ENCODE measurements around the gene FADS6.
A peak's percentile ranks its signal among the peaks of the same experiment; 100 is the strongest.

The FADS6 gene

GRCh38 chr17:74892013-74892841 is 1.2 kb downstream of the FADS6 start:
- DNase-seq (ENCODE audit: low read depth in 3 of 3): no peak

- DNase-seq (ENCODE audit: low read depth in 3 of 3): no peak
These were observed 2.9 kb downstream of the FADS6 start for GRCh38 chr17:74890554-74890953.

- no peak for DNase-seq (ENCODE audit: low read depth in 3 of 3)
These were observed 5.0 kb downstream of the FADS6 start for GRCh38 chr17:74888469-74888868.

GRCh38 chr17:74883241-74883745 is 10.1 kb downstream of the FADS6 start:
- no peak for DNase-seq (ENCODE audit: low read depth in 3 of 3)

GRCh38 chr17:74882517-74883240 is 10.8 kb downstream of the FADS6 start:
- DNase-seq (ENCODE audit: low read depth in 3 of 3): no peak

GRCh38 chr17:74881073-74881472 is 12.4 kb downstream of the FADS6 start:
- no peak for DNase-seq (ENCODE audit: low read depth in 3 of 3)

- DNase-seq (ENCODE audit: low read depth in 3 of 3): no peak
These were observed 14.1 kb downstream of the FADS6 start for GRCh38 chr17:74879308-74879707.

GRCh38 chr17:74878658-74879057 is 14.8 kb downstream of the FADS6 start:
- DNase-seq (ENCODE audit: low read depth in 3 of 3): no peak

- DNase-seq (ENCODE audit: low read depth in 3 of 3): no peak
These were observed 15.6 kb downstream of the FADS6 start for GRCh38 chr17:74877592-74878548.

- DNase-seq (ENCODE audit: low read depth in 3 of 3): no peak
These were observed 17.3 kb downstream of the FADS6 start for GRCh38 chr17:74875977-74876593.

- no peak for DNase-seq (ENCODE audit: low read depth in 3 of 3)
These were observed 18.1 kb downstream of the FADS6 start for GRCh38 chr17:74875155-74875976.

- no peak for DNase-seq (ENCODE audit: low read depth in 3 of 3)
These were observed 18.8 kb downstream of the FADS6 start for GRCh38 chr17:74874615-74875037.

GRCh38 chr17:74873874-74874614 is 19.4 kb downstream of the FADS6 start:
- no peak for DNase-seq (ENCODE audit: low read depth in 3 of 3)

- peak; percentile 98 to 100 (median 99) for DNase-seq (ENCODE audit: low read depth in 3 of 3)
These were observed 20.2 kb downstream of the FADS6 start for GRCh38 chr17:74873037-74873873.

- no peak for DNase-seq (ENCODE audit: low read depth in 3 of 3)
These were observed 21.0 kb downstream of the FADS6 start, which contains the start of gene FDXR for GRCh38 chr17:74872313-74873036. Gene FDXR, minus strand, starts transcription at chr17:74872994. Its CDS starts 50 bp downstream, at chr17:74872944.

GRCh38 chr17:74871356-74872076 is 21.9 kb downstream of the FADS6 start:
- DNase-seq (ENCODE audit: low read depth in 3 of 3): no peak

- DNase-seq (ENCODE audit: low read depth in 3 of 3): no peak
These were observed 22.9 kb downstream of the FADS6 start for GRCh38 chr17:74870512-74870911.
